Trophoblast cell (in vitro differentiated cells and primary cell): Measurements from ENCODE around the gene NCAPH2.
A peak's percentile ranks its signal among the peaks of the same experiment; 100 is the strongest.

ENCODE experiments used
- DNase-seq, 2 donors: peaks; one replicate each; pipeline ENCODE4 v3.0.0-alpha.2; 2016
- H2AFZ ChIP-seq: 2 replicates; pipeline ENCODE4 v1.6.1; 2013; ENCODE audit warnings: low read length, moderate library complexity, mild to moderate bottlenecking; ENCODE audit not compliant: insufficient read depth, poor library complexity
- H2AK5ac ChIP-seq: 2 replicates; pipeline ENCODE4 v1.6.1; 2013; ENCODE audit warnings: mild to moderate bottlenecking, low read length
- H2BK120ac ChIP-seq: 2 replicates; pipeline ENCODE4 v1.6.1; 2013; ENCODE audit warnings: low read length, mild to moderate bottlenecking, moderate library complexity; ENCODE audit not compliant: insufficient read depth, poor library complexity
- H2BK12ac ChIP-seq: 2 replicates; pipeline ENCODE4 v1.6.1; 2013; ENCODE audit warnings: mild to moderate bottlenecking, low read length, moderate library complexity
- H2BK5ac ChIP-seq: 2 replicates; pipeline ENCODE4 v1.6.1; 2013; ENCODE audit warnings: low read length, low read depth, moderate library complexity, mild to moderate bottlenecking; ENCODE audit not compliant: poor library complexity
- H3K14ac ChIP-seq: 2 replicates; pipeline ENCODE4 v1.6.1; 2013; ENCODE audit warnings: mild to moderate bottlenecking, low read length
- H3K18ac ChIP-seq: 2 replicates; pipeline ENCODE4 v1.6.1; 2013; ENCODE audit warnings: mild to moderate bottlenecking, low read length
- H3K23ac ChIP-seq: 2 replicates; pipeline ENCODE4 v1.6.1; 2013; ENCODE audit warnings: low read length
- H3K27ac ChIP-seq: 2 replicates; pipeline ENCODE4 v1.5.1; 2013; ENCODE audit warnings: low read depth, mild to moderate bottlenecking, inconsistent platforms, low read length, moderate library complexity
- H3K27me3 ChIP-seq: 2 replicates; pipeline ENCODE4 v1.6.1; 2013; ENCODE audit warnings: inconsistent platforms, mild to moderate bottlenecking, low read length, moderate library complexity; ENCODE audit not compliant: insufficient read depth
- H3K36me3 ChIP-seq, 2 experiments: 1 replicate in 1 of 2; 2 replicates in 1 of 2; pipeline ENCODE4 v1.6.1; 2013; ENCODE audit warnings: low read length in 2 of 2, mild to moderate bottlenecking in 2 of 2, moderate library complexity in 1 of 2; ENCODE audit not compliant: insufficient read depth in 2 of 2, control insufficient read depth in 1 of 2
- H3K4ac ChIP-seq: 2 replicates; pipeline ENCODE4 v1.6.1; 2013; ENCODE audit warnings: low read depth, mild to moderate bottlenecking, low read length, moderate library complexity
- H3K4me1 ChIP-seq, 2 experiments: 1 replicate in 1 of 2; 2 replicates in 1 of 2; pipeline ENCODE4 v1.6.1; 2013; ENCODE audit warnings: low read length in 2 of 2, mild to moderate bottlenecking in 2 of 2, moderate library complexity in 1 of 2; ENCODE audit not compliant: insufficient read depth in 2 of 2, control insufficient read depth in 1 of 2
- H3K4me2 ChIP-seq: 2 replicates; pipeline ENCODE4 v1.6.1; 2013; ENCODE audit warnings: inconsistent platforms, mild to moderate bottlenecking, low read length, moderate library complexity
- H3K4me3 ChIP-seq: 2 replicates; pipeline ENCODE4 v1.5.1; 2013; ENCODE audit warnings: mild to moderate bottlenecking, low read depth, low read length, inconsistent platforms
- H3K79me1 ChIP-seq: one replicate; pipeline ENCODE4 v1.6.1; 2013; ENCODE audit warnings: low read length
- H3K79me2 ChIP-seq: 2 replicates; pipeline ENCODE4 v1.6.1; 2013; ENCODE audit warnings: low read length, mild to moderate bottlenecking; ENCODE audit not compliant: control insufficient read depth, insufficient read depth, poor library complexity
- H3K9ac ChIP-seq: 2 replicates; pipeline ENCODE4 v1.6.1; 2013; ENCODE audit warnings: mild to moderate bottlenecking, low read length
- H3K9me3 ChIP-seq: 2 replicates; pipeline ENCODE4 v1.6.1; 2013; ENCODE audit warnings: low read depth, mild to moderate bottlenecking, control low read depth, inconsistent platforms, low read length; ENCODE audit not compliant: insufficient read depth
- H4K12ac ChIP-seq: 2 replicates; pipeline ENCODE4 v1.6.1; 2013; ENCODE audit warnings: low read depth, mild to moderate bottlenecking, low read length, moderate library complexity
- H4K8ac ChIP-seq: 2 replicates; pipeline ENCODE4 v1.6.1; 2013; ENCODE audit warnings: low read depth, mild to moderate bottlenecking, low read length, moderate library complexity
- H4K91ac ChIP-seq: one replicate; pipeline ENCODE4 v1.6.1; 2013; ENCODE audit warnings: low read depth, mild to moderate bottlenecking, low read length, moderate library complexity
- WGBS: extraction: QIAGEN DNeasy Blood & Tissue Kit; methylation state at CpG from one replicate; pipeline ENCODE4 v1.1.7; 2013; ENCODE audit warnings: missing lambda C conversion rate; ENCODE audit not compliant: insufficient read length, insufficient coverage; ENCODE audit errors: extremely low coverage; 5-methylcytosine and 5-hydroxymethylcytosine counted together

Gene NCAPH2

DNA sequence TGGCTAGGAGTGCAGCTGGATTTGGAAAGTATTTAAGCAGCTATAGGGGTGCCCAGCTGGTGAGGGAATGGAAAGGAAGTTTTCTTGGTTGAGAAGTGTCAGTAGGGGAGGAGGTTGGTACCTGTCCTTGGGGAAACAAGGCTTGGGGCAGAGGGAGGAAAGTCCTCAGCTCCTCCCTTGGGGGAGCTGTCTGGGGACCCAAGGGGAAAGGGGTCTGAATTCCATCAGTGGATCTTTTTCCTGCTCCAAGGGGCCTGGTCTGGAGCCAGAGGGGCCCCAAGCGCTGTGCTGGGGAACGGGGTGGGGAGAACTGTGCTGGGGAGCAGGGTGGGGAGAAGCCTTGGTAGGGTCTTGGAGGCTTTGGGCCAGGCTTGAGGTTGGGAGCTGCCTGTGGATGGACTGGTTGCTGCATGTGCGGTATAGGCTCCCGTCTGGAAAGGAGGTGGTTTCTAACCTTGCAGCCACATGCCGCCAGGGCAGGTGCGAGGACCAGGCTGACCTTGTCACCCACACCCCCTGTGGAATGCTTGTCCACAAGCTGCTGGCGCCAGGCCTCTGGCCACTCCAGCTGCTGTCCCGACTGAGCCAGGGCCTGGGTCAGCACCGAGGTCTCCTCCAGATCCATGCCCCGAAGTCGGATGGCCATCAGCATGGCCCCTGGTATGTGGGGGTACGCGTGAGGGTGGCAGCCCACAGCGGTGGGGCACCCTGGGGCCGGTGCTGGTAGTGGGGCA is 20.8 kb downstream of the NCAPH2 start:
- Histone ChIP-seq H3K23ac (no peak overlapping the region), H3K79me1 (peaks cover 53% of the 10 kb centered on the region), H3K4me1 (peaks cover 31 to 55% of the 10 kb centered on the region in 2 experiments), H3K4me3 (no peak overlapping the region), H3K27ac (no peak overlapping the region), H3K36me3 (peaks cover 5 to 7% of the 10 kb centered on the region in 2 experiments), H3K79me2 (peaks cover 33% of the 10 kb centered on the region), H2BK12ac (no peak overlapping the region), H3K4ac (no peak overlapping the region), H2AK5ac (no peak overlapping the region), H4K8ac (peak overlapping the region; percentile 9), H3K9ac (no peak overlapping the region), H3K9me3 (no peaks in the 10 kb centered on the region), H2AFZ (no peak overlapping the region), H4K91ac (peak overlapping the region; percentile 98), H2BK5ac (no peak overlapping the region), H4K12ac (no peak overlapping the region), H3K18ac (peak overlapping the region; percentile 2), H3K14ac (peak overlapping the region; percentile 3), H2BK120ac (no peak overlapping the region), H3K27me3 (no peaks in the 10 kb centered on the region), H3K4me2 (no peak overlapping the region)
- peak; percentile 76 to 83 for DNase-seq
- WGBS: no CpG with 5 or more reads among the region's 15 CpGs

DNA sequence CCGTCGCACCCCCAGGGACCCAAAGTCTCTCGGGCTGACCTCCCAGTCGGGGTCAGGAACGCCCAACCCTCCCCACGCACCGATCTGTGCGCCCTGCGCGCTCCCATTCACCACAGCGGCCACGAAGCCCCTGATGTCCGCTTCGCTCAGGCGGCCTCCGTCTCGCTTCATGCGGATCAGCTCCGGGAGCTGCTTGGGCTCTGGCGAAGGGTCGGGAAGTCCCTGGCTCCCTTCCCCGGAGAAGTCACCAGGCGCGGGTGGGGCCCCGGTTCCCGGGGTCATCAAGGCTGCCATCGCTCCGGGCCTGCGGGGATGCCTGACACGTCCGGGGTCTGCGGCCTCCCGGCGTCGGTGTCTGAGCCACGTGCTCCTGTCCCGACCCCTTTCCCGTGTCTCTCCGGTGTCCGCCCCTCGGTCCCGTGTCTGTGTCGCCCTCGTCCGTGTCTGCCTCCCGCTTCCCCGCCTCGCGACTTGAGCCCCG is 21.4 kb downstream of the NCAPH2 start:
- H2BK12ac ChIP-seq: peak overlapping the region; percentile 54
- peak overlapping the region; percentile 73 for H2BK120ac ChIP-seq
- peaks cover 27 to 51% of the 10 kb centered on the region in 2 experiments for H3K4me1 ChIP-seq
- H2AFZ ChIP-seq: peak overlapping the region; percentile 9
- H3K79me1 ChIP-seq: peaks cover 55% of the 10 kb centered on the region
- peak overlapping the region; percentile 98 for H4K91ac ChIP-seq
- H3K4me3 ChIP-seq: peak overlapping the region; percentile 55
- peak overlapping the region; percentile 56 for H4K12ac ChIP-seq
- no CpG with 5 or more reads among the region's 50 CpGs for WGBS
- H3K4me2 ChIP-seq: peak overlapping the region; percentile 84
- H3K9me3 ChIP-seq: no peaks in the 10 kb centered on the region
- H4K8ac ChIP-seq: peak overlapping the region; percentile 75
- H3K9ac ChIP-seq: no peak overlapping the region
- peak overlapping the region; percentile 70 for H2AK5ac ChIP-seq
- no peak overlapping the region for H3K27ac ChIP-seq
- peak overlapping the region; percentile 41 for H3K18ac ChIP-seq
- no peaks in the 10 kb centered on the region for H3K27me3 ChIP-seq
- H3K4ac ChIP-seq: peak overlapping the region; percentile 67
- H3K36me3 ChIP-seq: peaks cover 1 to 2% of the 10 kb centered on the region in 2 experiments
- peak in 1 of 2 donors; percentile 47 for DNase-seq
- peaks cover 31% of the 10 kb centered on the region for H3K79me2 ChIP-seq
- no peak overlapping the region for H3K23ac ChIP-seq
- H3K14ac ChIP-seq: peak overlapping the region; percentile 81
- peak overlapping the region; percentile 20 for H2BK5ac ChIP-seq

DNA sequence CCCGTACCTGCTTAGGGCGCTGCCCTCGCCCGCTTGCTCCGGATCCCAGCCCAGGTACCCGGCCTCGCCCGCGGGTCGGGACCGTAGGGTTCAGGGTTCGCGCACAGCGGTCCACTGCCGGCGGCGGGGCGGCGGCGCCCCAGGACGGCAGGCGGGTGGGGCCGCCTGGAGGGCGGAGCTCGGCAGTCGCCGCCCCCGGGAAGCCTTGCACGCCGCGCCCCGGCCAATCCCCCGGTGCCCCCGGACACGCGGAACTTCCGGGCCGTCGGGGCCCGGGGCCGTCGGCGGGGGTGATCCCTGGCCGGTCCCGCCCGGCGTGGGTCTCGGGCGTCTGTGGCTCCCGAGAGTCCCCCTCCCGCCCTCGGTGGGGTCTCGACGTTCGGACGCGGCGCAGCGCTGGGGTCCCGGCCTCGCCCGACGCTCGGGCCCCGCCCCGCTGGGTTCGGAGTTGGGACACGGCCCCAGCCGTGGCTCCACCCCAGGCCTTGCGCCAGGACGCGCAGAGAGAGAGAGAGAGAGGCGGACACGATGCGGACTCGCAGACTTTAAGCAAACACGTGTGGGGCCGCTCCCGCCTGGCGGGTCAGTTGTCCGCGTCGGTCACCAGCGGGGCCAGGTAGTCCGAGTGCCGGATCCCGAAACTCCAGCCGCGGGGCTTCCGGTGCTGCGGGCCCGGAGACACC is 22.0 kb downstream of the NCAPH2 start, which contains the start of gene TYMP:
TSS of gene TYMP (minus strand) at position 116 of the 683 bp plus-strand sequence. CDS start 303 bp downstream, outside the sequence.
- H4K8ac ChIP-seq: peak within 1 kb of the TSS; percentile 92
- WGBS: no CpG with 5 or more reads among the region's 92 CpGs
- no peaks in the 10 kb centered on the region for H3K9me3 ChIP-seq
- peak; percentile 86 to 92 for DNase-seq
- peak within 1 kb of the TSS; percentile 67 for H3K4ac ChIP-seq
- H3K18ac ChIP-seq: peak within 1 kb of the TSS; percentile 89
- H3K4me2 ChIP-seq: peak within 1 kb of the TSS; percentile 84
- H2BK120ac ChIP-seq: peak within 1 kb of the TSS; percentile 73
- peak within 1 kb of the TSS; percentile 57 for H4K12ac ChIP-seq
- peaks cover 55% of the 10 kb centered on the region for H3K79me1 ChIP-seq
- peaks cover 27 to 50% of the 10 kb centered on the region in 2 experiments for H3K4me1 ChIP-seq
- H2BK12ac ChIP-seq: peak within 1 kb of the TSS; percentile 63
- peak within 1 kb of the TSS; percentile 65 for H2BK5ac ChIP-seq
- H3K4me3 ChIP-seq: peak within 1 kb of the TSS; percentile 55
- no peak within 1 kb of the TSS for H3K23ac ChIP-seq
- H3K14ac ChIP-seq: peak within 1 kb of the TSS; percentile 81
- peak within 1 kb of the TSS; percentile 80 for H2AK5ac ChIP-seq
- H3K36me3 ChIP-seq: no peaks in the 10 kb centered on the region
- H3K27ac ChIP-seq: peak within 1 kb of the TSS; percentile 80
- H2AFZ ChIP-seq: peak within 1 kb of the TSS; percentile 67
- peak within 1 kb of the TSS; percentile 98 for H4K91ac ChIP-seq
- peak within 1 kb of the TSS; percentile 44 for H3K9ac ChIP-seq
- H3K79me2 ChIP-seq: peaks cover 26% of the 10 kb centered on the region
- H3K27me3 ChIP-seq: no peaks in the 10 kb centered on the region

DNA sequence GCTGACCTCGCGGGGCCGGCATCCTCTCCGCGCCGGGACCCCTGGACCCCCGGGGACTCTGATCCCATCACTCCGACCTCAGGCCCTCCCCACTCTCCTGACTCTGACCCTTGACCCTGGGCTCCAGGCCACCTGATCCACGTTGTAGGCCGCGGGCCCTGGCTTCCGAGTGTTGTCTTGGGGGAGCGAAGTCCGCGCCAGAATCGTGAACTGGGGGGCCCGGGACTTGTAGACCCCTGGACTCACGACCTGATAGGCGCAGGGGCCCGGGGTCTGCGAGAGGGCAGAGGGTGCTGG is 22.5 kb downstream of the NCAPH2 start:
- H3K4me1 ChIP-seq: peaks cover 28 to 52% of the 10 kb centered on the region in 2 experiments
- peak overlapping the region; percentile 70 for H2BK120ac ChIP-seq
- peak overlapping the region; percentile 92 for H4K8ac ChIP-seq
- peak overlapping the region; percentile 84 for H3K4me2 ChIP-seq
- peak overlapping the region; percentile 67 for H2AFZ ChIP-seq
- peak overlapping the region; percentile 41 for H3K4me3 ChIP-seq
- peak overlapping the region; percentile 75 for H3K14ac ChIP-seq
- WGBS: no CpG with 5 or more reads among the region's 21 CpGs
- no peaks in the 10 kb centered on the region for H3K36me3 ChIP-seq
- H3K9me3 ChIP-seq: no peaks in the 10 kb centered on the region
- peak overlapping the region; percentile 80 for H3K27ac ChIP-seq
- peak overlapping the region; percentile 63 for H2BK12ac ChIP-seq
- H2AK5ac ChIP-seq: peak overlapping the region; percentile 80
- H3K23ac ChIP-seq: no peak overlapping the region
- H3K79me2 ChIP-seq: peaks cover 23% of the 10 kb centered on the region
- H3K27me3 ChIP-seq: no peaks in the 10 kb centered on the region
- peak overlapping the region; percentile 98 for H4K91ac ChIP-seq
- H3K4ac ChIP-seq: peak overlapping the region; percentile 60
- H3K9ac ChIP-seq: peak overlapping the region; percentile 44
- H2BK5ac ChIP-seq: peak overlapping the region; percentile 65
- peak overlapping the region; percentile 57 for H4K12ac ChIP-seq
- peak overlapping the region; percentile 89 for H3K18ac ChIP-seq
- DNase-seq: no peak
- H3K79me1 ChIP-seq: peaks cover 52% of the 10 kb centered on the region
